ENCODE measurements around the gene OTOG. TPM values are rescaled to one million over a fixed set of nuclear protein-coding genes. Genes with fewer than 3 reads are reported as not detected.

The OTOG gene
- total RNA-seq, 1 donor = not detected

DNA sequence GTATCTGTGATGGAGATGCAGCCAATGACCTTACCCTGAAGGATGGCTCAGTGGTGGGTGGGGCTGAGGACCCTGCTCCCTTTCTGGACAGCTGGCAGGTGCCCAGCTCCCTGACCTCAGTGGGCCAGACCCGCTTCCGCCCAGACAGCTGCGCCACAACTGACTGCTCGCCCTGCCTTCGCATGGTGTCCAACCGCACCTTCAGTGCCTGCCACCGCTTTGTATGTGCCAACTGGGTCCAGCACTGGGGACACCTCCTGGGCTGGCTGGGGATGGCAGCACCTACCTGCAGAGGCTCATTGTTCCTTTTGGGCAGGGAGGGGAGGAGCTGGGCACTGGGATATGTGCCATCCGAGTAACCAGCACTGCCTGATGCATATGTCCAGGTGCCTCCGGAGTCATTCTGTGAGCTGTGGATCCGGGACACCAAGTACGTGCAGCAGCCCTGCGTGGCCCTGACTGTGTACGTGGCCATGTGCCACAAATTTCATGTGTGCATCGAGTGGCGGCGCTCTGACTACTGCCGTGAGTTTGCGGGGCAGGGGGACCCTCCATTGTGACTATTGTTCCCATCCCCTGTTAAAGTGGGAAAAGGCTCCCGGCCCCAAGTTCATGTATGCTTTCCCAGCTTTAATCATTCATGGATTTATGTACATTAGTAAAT, 84.8 kb downstream of the OTOG start:
- no peak for DNase-seq (ENCODE audit: low read depth)
- H3K4me3 ChIP-seq (ENCODE audit: low read depth, low read length) = no peak overlapping the region
- TF ChIP-seq, protein P1, sequence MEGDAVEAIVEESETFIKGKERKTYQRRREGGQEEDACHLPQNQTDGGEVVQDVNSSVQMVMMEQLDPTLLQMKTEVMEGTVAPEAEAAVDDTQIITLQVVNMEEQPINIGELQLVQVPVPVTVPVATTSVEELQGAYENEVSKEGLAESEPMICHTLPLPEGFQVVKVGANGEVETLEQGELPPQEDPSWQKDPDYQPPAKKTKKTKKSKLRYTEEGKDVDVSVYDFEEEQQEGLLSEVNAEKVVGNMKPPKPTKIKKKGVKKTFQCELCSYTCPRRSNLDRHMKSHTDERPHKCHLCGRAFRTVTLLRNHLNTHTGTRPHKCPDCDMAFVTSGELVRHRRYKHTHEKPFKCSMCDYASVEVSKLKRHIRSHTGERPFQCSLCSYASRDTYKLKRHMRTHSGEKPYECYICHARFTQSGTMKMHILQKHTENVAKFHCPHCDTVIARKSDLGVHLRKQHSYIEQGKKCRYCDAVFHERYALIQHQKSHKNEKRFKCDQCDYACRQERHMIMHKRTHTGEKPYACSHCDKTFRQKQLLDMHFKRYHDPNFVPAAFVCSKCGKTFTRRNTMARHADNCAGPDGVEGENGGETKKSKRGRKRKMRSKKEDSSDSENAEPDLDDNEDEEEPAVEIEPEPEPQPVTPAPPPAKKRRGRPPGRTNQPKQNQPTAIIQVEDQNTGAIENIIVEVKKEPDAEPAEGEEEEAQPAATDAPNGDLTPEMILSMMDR (IDR thresholded peaks at IDR 0.05; ENCODE audit: insufficient read depth, low read length) = no peak

DNA sequence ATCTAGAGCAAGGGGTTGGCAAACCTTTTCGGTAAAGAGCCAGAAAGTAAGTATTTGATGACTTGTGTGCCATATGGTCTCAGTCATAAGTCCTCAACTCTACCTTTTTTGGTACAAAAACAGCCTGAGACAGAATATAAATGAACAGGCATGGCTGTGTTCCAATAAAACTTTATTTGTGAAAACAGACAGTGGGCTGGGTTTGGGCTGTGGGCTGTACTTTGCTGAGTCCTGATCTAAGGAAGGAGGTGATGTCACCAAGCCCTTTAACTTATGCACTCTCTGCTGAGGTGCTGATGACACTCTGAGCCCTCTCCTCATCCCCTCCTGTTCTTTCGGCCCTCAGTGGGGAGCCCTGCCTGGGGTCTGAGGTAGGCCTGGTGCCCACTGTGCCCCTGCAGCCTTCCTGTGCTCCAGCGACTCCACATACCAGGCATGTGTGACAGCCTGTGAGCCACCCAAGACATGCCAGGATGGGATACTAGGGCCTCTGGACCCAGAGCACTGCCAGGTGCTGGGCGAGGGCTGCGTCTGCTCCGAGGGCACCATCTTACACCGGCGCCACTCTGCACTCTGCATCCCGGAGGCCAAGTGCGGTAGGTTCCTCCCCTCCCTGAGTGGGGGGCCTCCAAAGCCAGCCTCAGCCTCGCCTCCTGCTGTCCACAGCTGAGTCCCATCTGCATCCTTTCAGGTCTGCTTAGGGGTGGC, 86.4 kb downstream of the OTOG start:
- TF ChIP-seq, protein P1 (IDR thresholded peaks at IDR 0.05; ENCODE audit: insufficient read depth, low read length) = no peak
- DNase-seq (ENCODE audit: low read depth) = no peak

GRCh38 chr11:17633987-17634775, 87.1 kb downstream of the OTOG start:
- TF ChIP-seq, protein P1 (IDR thresholded peaks at IDR 0.05; ENCODE audit: insufficient read depth, low read length) = no peak
- DNase-seq (ENCODE audit: low read depth) = no peak

More for the DNA sequence above, 86.4 kb downstream of the OTOG start:
- H3K4me3 ChIP-seq (ENCODE audit: low read depth, low read length) = no peak overlapping the region

GRCh38 chr11:17634776-17635550, 87.9 kb downstream of the OTOG start:
- TF ChIP-seq, protein P1 (IDR thresholded peaks at IDR 0.05; ENCODE audit: insufficient read depth, low read length) = no peak
- no peak overlapping the region for H3K4me3 ChIP-seq (ENCODE audit: low read depth, low read length)
- no peak for DNase-seq (ENCODE audit: low read depth)

More at GRCh38 chr11:17633987-17634775, 87.1 kb downstream of the OTOG start:
- H3K4me3 ChIP-seq (ENCODE audit: low read depth, low read length) = no peak overlapping the region

- TF ChIP-seq, protein P1 (IDR thresholded peaks at IDR 0.05; ENCODE audit: insufficient read depth, low read length) = no peak
- no peak overlapping the region for H3K4me3 ChIP-seq (ENCODE audit: low read depth, low read length)
- DNase-seq (ENCODE audit: low read depth) = no peak
Observed at GRCh38 chr11:17635551-17635938, 88.5 kb downstream of the OTOG start.

DNA sequence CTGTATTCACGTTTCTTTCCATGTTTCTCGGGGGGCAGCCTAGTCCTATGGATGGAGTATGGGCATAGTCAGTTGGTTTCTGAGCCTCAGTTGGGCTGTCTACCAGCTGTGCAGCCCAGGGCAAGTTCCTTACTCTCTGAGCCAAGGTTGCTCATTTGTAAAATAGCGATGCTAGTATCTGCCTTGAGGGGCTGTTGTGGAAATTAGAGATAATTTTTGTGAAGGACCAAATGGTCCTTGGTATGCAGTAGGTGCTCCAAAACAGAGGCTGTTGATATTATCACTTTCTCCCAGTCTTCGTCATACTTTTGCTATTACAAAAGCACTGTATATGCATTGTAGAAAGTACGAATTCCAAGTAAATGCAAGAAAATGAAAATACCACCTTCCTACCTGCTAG, 89.7 kb downstream of the OTOG start:
- DNase-seq (ENCODE audit: low read depth) = no peak
- TF ChIP-seq, protein P1 (IDR thresholded peaks at IDR 0.05; ENCODE audit: insufficient read depth, low read length) = no peak
- no peak overlapping the region for H3K4me3 ChIP-seq (ENCODE audit: low read depth, low read length)
